Stomach (tissue), 4 donors: ENCODE results near the gene GAGE10.

Experiments used
- CTCF ChIP-seq, 7 experiments: fragments of 450-650 bp in 4 of 7; fragments of 200-600 bp in 3 of 7; sonication (generic) in 3 of 7; IDR thresholded peaks; one replicate each; pipeline ENCODE4 v1.5.1; 2016 to 2019; ENCODE audit warnings: antibody characterized with exemption in 7 of 7, control low read depth in 2 of 7, mild to moderate bottlenecking in 1 of 7
- EP300 ChIP-seq: sonication (generic); formaldehyde crosslinking; IDR thresholded peaks from one replicate; pipeline ENCODE4 v1.6.1; 2017; ENCODE audit warnings: antibody characterized with exemption
- POLR2A ChIP-seq, 4 donors: fragments of 450-650 bp; IDR thresholded peaks; one replicate each; pipeline ENCODE4 v1.6.1; 2016; ENCODE audit warnings: antibody characterized with exemption in 4 of 4, control low read depth in 2 of 4, mild to moderate bottlenecking in 1 of 4, moderate library complexity in 1 of 4
- POLR2AphosphoS5 ChIP-seq, 3 donors: sonication (generic); formaldehyde crosslinking; IDR thresholded peaks; one replicate each; pipeline ENCODE4 v1.6.1; 2016; ENCODE audit warnings: antibody characterized with exemption in 3 of 3

- TF ChIP-seq CTCF (IDR thresholded peaks at IDR 0.05) (no peak), EP300 (no peak), POLR2A (IDR thresholded peaks at IDR 0.05) (no peak), POLR2AphosphoS5 (IDR thresholded peaks at IDR 0.05) (no peak)
Measured at GRCh38 chrX:49308604-49309269, 5.3 kb downstream of the GAGE10 start.
